ENCODE measurements around the gene DNASE1L3. TPM values are rescaled to one million over a fixed set of nuclear protein-coding genes. Genes with fewer than 3 reads are reported as not detected.

Gene DNASE1L3
- total and polyA plus RNA-seq, 2 donors (not counting 3 experiments of a cell fraction or from before 2014, with no cell fraction given), result 0.95 to 1.3 TPM

- intact Hi-C loops (cut with micrococcal nuclease), result loop anchor here (5.0 kb wide), 2 partner anchors 151 to 191 kb away; no protein-coding TSS in a partner anchor
These were observed 47.5 kb downstream of the DNASE1L3 start for GRCh38 chr3:58163234-58163633.

GRCh38 chr3:58161435-58162398, 49.1 kb downstream of the DNASE1L3 start:
- DNase-seq (ENCODE audit: low read depth, low spot score) (peak; percentile 96), FAIRE-seq (peak; percentile 98)
- Histone ChIP-seq H3K9ac (replicated peaks; ENCODE audit: extremely low read depth, insufficient read depth, low read length) (no peak overlapping the region), H3K9me3 (replicated peaks; ENCODE audit: control insufficient read depth, insufficient read depth, low read length) (no peaks in the 10 kb centered on the region), H2AFZ (ENCODE audit: low read depth, low read length) (no peak overlapping the region), H4K20me1 (replicated peaks; ENCODE audit: control insufficient read depth, extremely low read depth, insufficient read depth, low read length) (no peaks in the 10 kb centered on the region), H3K4me3 (replicated peaks in 1 of 3; ENCODE audit: insufficient read depth in 1 of 3, low read depth in 1 of 3, low read length in 3 of 3) (no peak overlapping the region), H3K27me3 (ENCODE audit: control insufficient read depth in 2 of 2, insufficient read depth in 2 of 2, low read length in 2 of 2) (no peaks in the 10 kb centered on the region), H3K4me2 (ENCODE audit: insufficient read depth, low read length) (peak overlapping the region; percentile 3), H3K9me1 (replicated peaks; ENCODE audit: control insufficient read depth, extremely low read depth, insufficient read depth, low read length) (no peaks in the 10 kb centered on the region), H3K4me1 (ENCODE audit: control insufficient read depth, extremely low read depth, insufficient read depth, low read length) (peaks cover 41% of the 10 kb centered on the region), H3K79me2 (ENCODE audit: control insufficient read depth, insufficient read depth, low read length) (peaks cover 10% of the 10 kb centered on the region), H3K27ac (ENCODE audit: insufficient read depth, low read depth, low read length) (peak overlapping the region; percentile 76), H3K36me3 (ENCODE audit: control insufficient read depth in 2 of 2, extremely low read depth in 1 of 2, insufficient read depth in 2 of 2, low read length in 2 of 2) (peaks cover 63 to 67% of the 10 kb centered on the region in 2 experiments)
- intact Hi-C loops (cut with micrococcal nuclease) (loop anchor here (1.0 to 5.0 kb wide), 3 partner anchors 44 to 189 kb away; no protein-coding TSS in a partner anchor), dilution Hi-C loops (cut with MboI; ENCODE audit: extremely low pct_ligation_motif_present, low sequenced_read_pairs) (no loop called here)
- ChIA-PET POLR2A (interaction anchor here (0.6 kb wide), 1 partner anchor 44 kb away, joined by 4 read pairs; no protein-coding TSS in a partner anchor), CTCF (no interaction called here)
- TF ChIP-seq JUN (IDR thresholded peaks at IDR 0.05; ENCODE audit: borderline replicate concordance, insufficient read depth, insufficient read length, low read depth) (peak; percentile 88), POLR2AphosphoS5 (IDR thresholded peaks at IDR 0.05; ENCODE audit: insufficient read depth, low read depth, low read length) (peak; percentile 73), GATA2 (IDR thresholded peaks at IDR 0.05; ENCODE audit: insufficient read depth, insufficient read length, low read depth, low read length) (no peak), EZH2 (IDR thresholded peaks at IDR 0.05; ENCODE audit: borderline replicate concordance, low read depth, low read length, severe bottlenecking) (no peak), MYC (IDR thresholded peaks at IDR 0.05; ENCODE audit: low read depth, low read length) (peak; percentile 92), MAX (IDR thresholded peaks at IDR 0.05; ENCODE audit: insufficient read depth, insufficient read length) (peak; percentile 95), FOS (IDR thresholded peaks at IDR 0.05; ENCODE audit: borderline replicate concordance, insufficient read depth, low read length) (peak; percentile 80), CTCF (IDR thresholded peaks at IDR 0.05; ENCODE audit: extremely low read depth in 1 of 2, insufficient read depth in 1 of 2, low read depth in 1 of 2, low read length in 2 of 2) (no peak), POLR2A (IDR thresholded peaks at IDR 0.05; ENCODE audit: low read depth, low read length) (peak; percentile 74)
- TSS peak; percentile 1 for BruUV-seq (replicated peaks)

More at GRCh38 chr3:58163234-58163633, 47.5 kb downstream of the DNASE1L3 start:
- Histone ChIP-seq H2AFZ (ENCODE audit: low read depth, low read length) (no peak overlapping the region), H3K79me2 (ENCODE audit: control insufficient read depth, insufficient read depth, low read length) (peaks cover 12% of the 10 kb centered on the region), H4K20me1 (replicated peaks; ENCODE audit: control insufficient read depth, extremely low read depth, insufficient read depth, low read length) (no peaks in the 10 kb centered on the region), H3K9ac (replicated peaks; ENCODE audit: extremely low read depth, insufficient read depth, low read length) (peak overlapping the region; percentile 12), H3K4me2 (ENCODE audit: insufficient read depth, low read length) (peak overlapping the region; percentile 19), H3K36me3 (ENCODE audit: control insufficient read depth in 2 of 2, extremely low read depth in 1 of 2, insufficient read depth in 2 of 2, low read length in 2 of 2) (peaks cover 55 to 60% of the 10 kb centered on the region in 2 experiments), H3K9me3 (replicated peaks; ENCODE audit: control insufficient read depth, insufficient read depth, low read length) (no peaks in the 10 kb centered on the region), H3K4me3 (replicated peaks in 1 of 3; ENCODE audit: insufficient read depth in 1 of 3, low read depth in 1 of 3, low read length in 3 of 3) (no peak overlapping the region), H3K4me1 (ENCODE audit: control insufficient read depth, extremely low read depth, insufficient read depth, low read length) (peaks cover 41% of the 10 kb centered on the region), H3K27me3 (ENCODE audit: control insufficient read depth in 2 of 2, insufficient read depth in 2 of 2, low read length in 2 of 2) (no peaks in the 10 kb centered on the region), H3K9me1 (replicated peaks; ENCODE audit: control insufficient read depth, extremely low read depth, insufficient read depth, low read length) (no peaks in the 10 kb centered on the region), H3K27ac (ENCODE audit: insufficient read depth, low read depth, low read length) (peak overlapping the region; percentile 76)
- dilution Hi-C loops (cut with MboI; ENCODE audit: extremely low pct_ligation_motif_present, low sequenced_read_pairs), result no loop called here
- FAIRE-seq (peak; percentile 82), DNase-seq (ENCODE audit: low read depth, low spot score) (peak; percentile 62)
- POLR2A ChIA-PET, result no interaction called here
- TF ChIP-seq JUN (IDR thresholded peaks at IDR 0.05; ENCODE audit: borderline replicate concordance, insufficient read depth, insufficient read length, low read depth) (peak; percentile 14), MYC (IDR thresholded peaks at IDR 0.05; ENCODE audit: low read depth, low read length) (no peak), GATA2 (IDR thresholded peaks at IDR 0.05; ENCODE audit: insufficient read depth, insufficient read length, low read depth, low read length) (peak; percentile 63), FOS (IDR thresholded peaks at IDR 0.05; ENCODE audit: borderline replicate concordance, insufficient read depth, low read length) (peak; percentile 41), POLR2AphosphoS5 (IDR thresholded peaks at IDR 0.05; ENCODE audit: insufficient read depth, low read depth, low read length) (peak; percentile 46), EZH2 (IDR thresholded peaks at IDR 0.05; ENCODE audit: borderline replicate concordance, low read depth, low read length, severe bottlenecking) (no peak), POLR2A (IDR thresholded peaks at IDR 0.05; ENCODE audit: low read depth, low read length) (peak; percentile 51)
- no TSS peak for BruUV-seq (replicated peaks)
- CTCF ChIA-PET, result interaction anchor here (1.1 kb wide), 2 partner anchors 9 to 10 kb away, joined by 4 read pairs; no protein-coding TSS in a partner anchor

All from endothelial cell of umbilical vein (primary cell).